ENCODE measurements around the gene CEP89.

- TF ChIP-seq POLR2AphosphoS5 (IDR thresholded peaks at IDR 0.05; ENCODE audit: low read depth, low read length) (no peak), TCF7L2 (IDR thresholded peaks at IDR 0.05; ENCODE audit: low read depth, low read length) (no peak), SIN3A (IDR thresholded peaks at IDR 0.05; ENCODE audit: borderline replicate concordance, insufficient read depth, low read depth, low read length) (no peak), REST (IDR thresholded peaks at IDR 0.05; ENCODE audit: insufficient read depth in 1 of 2, low read depth in 2 of 2, low read length in 1 of 2) (no peak)
- TF ChIP-seq, protein P1, sequence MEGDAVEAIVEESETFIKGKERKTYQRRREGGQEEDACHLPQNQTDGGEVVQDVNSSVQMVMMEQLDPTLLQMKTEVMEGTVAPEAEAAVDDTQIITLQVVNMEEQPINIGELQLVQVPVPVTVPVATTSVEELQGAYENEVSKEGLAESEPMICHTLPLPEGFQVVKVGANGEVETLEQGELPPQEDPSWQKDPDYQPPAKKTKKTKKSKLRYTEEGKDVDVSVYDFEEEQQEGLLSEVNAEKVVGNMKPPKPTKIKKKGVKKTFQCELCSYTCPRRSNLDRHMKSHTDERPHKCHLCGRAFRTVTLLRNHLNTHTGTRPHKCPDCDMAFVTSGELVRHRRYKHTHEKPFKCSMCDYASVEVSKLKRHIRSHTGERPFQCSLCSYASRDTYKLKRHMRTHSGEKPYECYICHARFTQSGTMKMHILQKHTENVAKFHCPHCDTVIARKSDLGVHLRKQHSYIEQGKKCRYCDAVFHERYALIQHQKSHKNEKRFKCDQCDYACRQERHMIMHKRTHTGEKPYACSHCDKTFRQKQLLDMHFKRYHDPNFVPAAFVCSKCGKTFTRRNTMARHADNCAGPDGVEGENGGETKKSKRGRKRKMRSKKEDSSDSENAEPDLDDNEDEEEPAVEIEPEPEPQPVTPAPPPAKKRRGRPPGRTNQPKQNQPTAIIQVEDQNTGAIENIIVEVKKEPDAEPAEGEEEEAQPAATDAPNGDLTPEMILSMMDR (IDR thresholded peaks at IDR 0.05), result no peak
Measured at GRCh38 chr19:32865326-32865725, 106.4 kb downstream of the CEP89 start.
